ENCODE results near the gene INPP4B.

- TF ChIP-seq CTCF (IDR thresholded peaks at IDR 0.05) (no peak), POLR2A (IDR thresholded peaks at IDR 0.05) (no peak)
Measured at GRCh38 chr4:142242156-142242555, 603.9 kb downstream of the INPP4B start.

Data from body of pancreas (tissue), 4 donors.